ENCODE measurements around the gene HOXB8. TPM values are rescaled to one million over a fixed set of nuclear protein-coding genes. Genes with fewer than 3 reads are reported as not detected.

Gene HOXB8
- total and polyA plus RNA-seq, 2 donors (not counting 3 experiments of a cell fraction or from before 2014, with no cell fraction given): 1.7 to 2.4 TPM

DNA sequence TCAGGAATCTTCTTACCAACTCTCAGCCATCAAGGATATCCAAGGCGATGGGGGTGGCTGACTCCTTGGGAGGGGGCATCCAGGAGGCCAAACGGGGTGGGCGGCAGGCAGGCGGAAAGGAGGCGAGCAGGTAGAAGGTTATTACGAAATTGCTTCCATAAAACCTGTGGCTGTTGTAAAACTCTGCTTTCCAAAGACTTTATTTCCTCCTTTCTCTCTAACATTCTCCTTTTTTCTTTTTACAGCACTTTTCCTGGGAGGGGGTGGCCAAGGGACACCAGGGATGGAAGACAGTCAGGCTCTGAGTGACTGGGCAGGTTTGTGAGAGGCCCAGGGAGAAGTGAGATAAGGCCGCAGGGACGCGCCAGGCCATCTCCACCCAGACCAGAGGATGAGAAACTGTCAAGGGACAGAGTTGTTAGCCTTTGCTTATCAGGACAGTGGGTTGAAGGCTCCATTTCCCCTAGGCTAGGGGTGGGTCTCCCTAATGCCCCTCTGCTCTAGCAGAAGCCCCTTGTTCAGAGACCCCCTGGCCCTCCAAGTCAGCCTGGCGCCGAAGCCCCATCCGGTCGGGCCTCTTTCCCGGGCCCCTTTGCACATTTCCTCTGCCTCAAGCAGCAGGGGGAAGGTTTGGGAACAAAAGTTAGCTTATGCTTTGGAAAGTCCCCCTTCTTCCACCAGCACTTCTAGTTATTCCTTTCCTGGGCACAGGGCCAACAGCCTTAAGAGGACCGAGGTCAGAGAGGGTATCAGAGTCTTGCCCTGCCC lies 16.0 kb upstream of the HOXB8 start:
- FAIRE-seq (no peak), DNase-seq (ENCODE audit: low read depth, low spot score) (no peak)
- Histone ChIP-seq H3K4me3 (replicated peaks in 1 of 3; ENCODE audit: insufficient read depth in 1 of 3, low read depth in 1 of 3, low read length in 3 of 3) (no peak overlapping the region), H3K27ac (ENCODE audit: insufficient read depth, low read depth, low read length) (no peak overlapping the region), H3K27me3 (ENCODE audit: control insufficient read depth in 2 of 2, insufficient read depth in 2 of 2, low read length in 2 of 2) (peaks cover 73 to 94% of the 10 kb centered on the region in 2 experiments), H3K36me3 (ENCODE audit: control insufficient read depth in 2 of 2, extremely low read depth in 1 of 2, insufficient read depth in 2 of 2, low read length in 2 of 2) (no peaks in the 10 kb centered on the region), H3K4me1 (ENCODE audit: control insufficient read depth, extremely low read depth, insufficient read depth, low read length) (no peaks in the 10 kb centered on the region), H2AFZ (ENCODE audit: low read depth, low read length) (no peak overlapping the region), H4K20me1 (replicated peaks; ENCODE audit: control insufficient read depth, extremely low read depth, insufficient read depth, low read length) (no peaks in the 10 kb centered on the region), H3K79me2 (ENCODE audit: control insufficient read depth, insufficient read depth, low read length) (no peaks in the 10 kb centered on the region), H3K9me1 (replicated peaks; ENCODE audit: control insufficient read depth, extremely low read depth, insufficient read depth, low read length) (no peaks in the 10 kb centered on the region), H3K4me2 (ENCODE audit: insufficient read depth, low read length) (no peak overlapping the region), H3K9me3 (replicated peaks; ENCODE audit: control insufficient read depth, insufficient read depth, low read length) (no peaks in the 10 kb centered on the region), H3K9ac (replicated peaks; ENCODE audit: extremely low read depth, insufficient read depth, low read length) (no peak overlapping the region)
- TF ChIP-seq JUN (IDR thresholded peaks at IDR 0.05; ENCODE audit: borderline replicate concordance, insufficient read depth, insufficient read length, low read depth) (no peak), GATA2 (IDR thresholded peaks at IDR 0.05; ENCODE audit: insufficient read depth, insufficient read length, low read depth, low read length) (no peak), MYC (IDR thresholded peaks at IDR 0.05; ENCODE audit: low read depth, low read length) (no peak), POLR2AphosphoS5 (IDR thresholded peaks at IDR 0.05; ENCODE audit: insufficient read depth, low read depth, low read length) (no peak), POLR2A (IDR thresholded peaks at IDR 0.05; ENCODE audit: low read depth, low read length) (no peak), FOS (IDR thresholded peaks at IDR 0.05; ENCODE audit: borderline replicate concordance, insufficient read depth, low read length) (no peak), EZH2 (IDR thresholded peaks at IDR 0.05; ENCODE audit: borderline replicate concordance, low read depth, low read length, severe bottlenecking) (no peak)
- TF ChIP-seq, protein P1, sequence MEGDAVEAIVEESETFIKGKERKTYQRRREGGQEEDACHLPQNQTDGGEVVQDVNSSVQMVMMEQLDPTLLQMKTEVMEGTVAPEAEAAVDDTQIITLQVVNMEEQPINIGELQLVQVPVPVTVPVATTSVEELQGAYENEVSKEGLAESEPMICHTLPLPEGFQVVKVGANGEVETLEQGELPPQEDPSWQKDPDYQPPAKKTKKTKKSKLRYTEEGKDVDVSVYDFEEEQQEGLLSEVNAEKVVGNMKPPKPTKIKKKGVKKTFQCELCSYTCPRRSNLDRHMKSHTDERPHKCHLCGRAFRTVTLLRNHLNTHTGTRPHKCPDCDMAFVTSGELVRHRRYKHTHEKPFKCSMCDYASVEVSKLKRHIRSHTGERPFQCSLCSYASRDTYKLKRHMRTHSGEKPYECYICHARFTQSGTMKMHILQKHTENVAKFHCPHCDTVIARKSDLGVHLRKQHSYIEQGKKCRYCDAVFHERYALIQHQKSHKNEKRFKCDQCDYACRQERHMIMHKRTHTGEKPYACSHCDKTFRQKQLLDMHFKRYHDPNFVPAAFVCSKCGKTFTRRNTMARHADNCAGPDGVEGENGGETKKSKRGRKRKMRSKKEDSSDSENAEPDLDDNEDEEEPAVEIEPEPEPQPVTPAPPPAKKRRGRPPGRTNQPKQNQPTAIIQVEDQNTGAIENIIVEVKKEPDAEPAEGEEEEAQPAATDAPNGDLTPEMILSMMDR (IDR thresholded peaks at IDR 0.05; ENCODE audit: extremely low read depth in 1 of 2, insufficient read depth in 1 of 2, low read depth in 1 of 2, low read length in 2 of 2): no peak
- TF ChIP-seq, protein P2, sequence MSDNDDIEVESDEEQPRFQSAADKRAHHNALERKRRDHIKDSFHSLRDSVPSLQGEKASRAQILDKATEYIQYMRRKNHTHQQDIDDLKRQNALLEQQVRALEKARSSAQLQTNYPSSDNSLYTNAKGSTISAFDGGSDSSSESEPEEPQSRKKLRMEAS (IDR thresholded peaks at IDR 0.05; ENCODE audit: insufficient read depth, insufficient read length): no peak
- BruUV-seq (replicated peaks): no TSS peak
- ChIA-PET CTCF (interaction anchor here (1.9 kb wide), 1 partner anchor 10 kb away, joined by 6 read pairs; no protein-coding TSS in a partner anchor), POLR2A (no interaction called here)
- intact Hi-C loops (cut with micrococcal nuclease) (no loop called here), dilution Hi-C loops (cut with MboI; ENCODE audit: extremely low pct_ligation_motif_present, low sequenced_read_pairs) (no loop called here)
